ENCODE measurements around the gene OCSTAMP.

OCSTAMP gene

GRCh38 chr20:46550461-46550860 lies at the start of gene OCSTAMP:
TSS of gene OCSTAMP (minus strand) at chr20:46550654. CDS start at chr20:46550560, 94 bp downstream.
- no peak for DNase-seq (ENCODE audit: low spot score)

- DNase-seq (ENCODE audit: low spot score), result no peak
Observed at GRCh38 chr20:46599227-46599987, 49.0 kb upstream of the OCSTAMP start.

GRCh38 chr20:46595933-46596332 lies 45.5 kb upstream of the OCSTAMP start:
- no peak for DNase-seq (ENCODE audit: low spot score)

- no peak for DNase-seq (ENCODE audit: low spot score)
Observed at GRCh38 chr20:46594725-46595124, 44.3 kb upstream of the OCSTAMP start.

- no peak for DNase-seq (ENCODE audit: low spot score)
Observed at GRCh38 chr20:46592580-46593362, 42.3 kb upstream of the OCSTAMP start.

- DNase-seq (ENCODE audit: low spot score), result no peak
Observed at GRCh38 chr20:46590443-46590842, 40.0 kb upstream of the OCSTAMP start.

- DNase-seq (ENCODE audit: low spot score), result no peak
Observed at GRCh38 chr20:46588532-46589511, 38.4 kb upstream of the OCSTAMP start.

GRCh38 chr20:46587986-46588385 lies 37.5 kb upstream of the OCSTAMP start:
- DNase-seq (ENCODE audit: low spot score), result no peak

- no peak for DNase-seq (ENCODE audit: low spot score)
Observed at GRCh38 chr20:46586724-46587123, 36.3 kb upstream of the OCSTAMP start.

- DNase-seq (ENCODE audit: low spot score), result no peak
Observed at GRCh38 chr20:46584508-46584907, 34.1 kb upstream of the OCSTAMP start.

- peak; percentile 73 for DNase-seq (ENCODE audit: low spot score)
Observed at GRCh38 chr20:46583411-46584214, 33.2 kb upstream of the OCSTAMP start.

- DNase-seq (ENCODE audit: low spot score), result no peak
Observed at GRCh38 chr20:46582648-46583047, 32.2 kb upstream of the OCSTAMP start.

GRCh38 chr20:46581391-46581790 lies 30.9 kb upstream of the OCSTAMP start:
- DNase-seq (ENCODE audit: low spot score), result no peak

- no peak for DNase-seq (ENCODE audit: low spot score)
Observed at GRCh38 chr20:46580613-46581205, 30.3 kb upstream of the OCSTAMP start.

- no peak for DNase-seq (ENCODE audit: low spot score)
Observed at GRCh38 chr20:46578745-46579144, 28.3 kb upstream of the OCSTAMP start.

GRCh38 chr20:46576774-46577395 lies 26.4 kb upstream of the OCSTAMP start:
- DNase-seq (ENCODE audit: low spot score), result no peak

- no peak for DNase-seq (ENCODE audit: low spot score)
Observed at GRCh38 chr20:46575937-46576461, 25.5 kb upstream of the OCSTAMP start.

- DNase-seq (ENCODE audit: low spot score), result no peak
Observed at GRCh38 chr20:46575394-46575793, 24.9 kb upstream of the OCSTAMP start.

GRCh38 chr20:46573788-46574584 lies 23.5 kb upstream of the OCSTAMP start:
- no peak for DNase-seq (ENCODE audit: low spot score)

All from putamen (tissue), 1 donor.